ENCODE data around the gene PRSS22.

Gene PRSS22

DNA sequence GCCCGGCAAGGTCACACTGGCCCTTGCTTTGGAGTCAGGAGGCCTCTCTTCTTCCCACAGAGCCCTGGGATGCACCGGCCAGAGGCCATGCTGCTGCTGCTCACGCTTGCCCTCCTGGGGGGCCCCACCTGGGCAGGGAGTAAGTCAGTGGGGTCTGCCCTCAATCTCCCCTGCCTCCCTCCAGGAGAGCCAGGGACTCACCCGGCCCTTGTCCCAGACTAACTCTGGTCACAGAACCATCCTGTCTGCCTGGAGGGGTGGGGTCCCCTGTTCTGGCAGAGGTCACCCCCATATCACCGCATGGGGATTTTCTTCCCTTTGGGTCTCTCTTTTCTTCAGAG is 27.6 kb downstream of the PRSS22 start:
- Histone ChIP-seq H3K4me1 (ENCODE audit: low read length) (no peaks in the 10 kb centered on the region), H3K9me2 (replicated peaks; ENCODE audit: insufficient read depth, low read length) (no peaks in the 10 kb centered on the region), H3K4me2 (ENCODE audit: low read depth, low read length) (no peak overlapping the region), H4K20me1 (ENCODE audit: insufficient read depth, low read length) (no peaks in the 10 kb centered on the region), H3K79me2 (ENCODE audit: low read length) (no peaks in the 10 kb centered on the region), H2AFZ (ENCODE audit: low read length) (no peak overlapping the region), H3K9ac (ENCODE audit: low read length) (no peak overlapping the region), H3K27ac (ENCODE audit: low read length) (no peak overlapping the region), H3K27me3 (replicated peaks; ENCODE audit: insufficient read depth, low read length) (peaks cover 86% of the 10 kb centered on the region), H3F3A (ENCODE audit: insufficient read depth, low read length) (no peaks in the 10 kb centered on the region), H3K9me3 (replicated peaks; ENCODE audit: insufficient read depth, low read length) (no peaks in the 10 kb centered on the region), H3K4me3 (ENCODE audit: low read length) (no peak overlapping the region), H3K36me3 (replicated peaks; ENCODE audit: insufficient read depth, low read length) (no peaks in the 10 kb centered on the region)
- DNase-seq: no peak
- TF ChIP-seq EZH2 (optimal IDR thresholded peaks at IDR 0.05; ENCODE audit: low read depth, low read length) (no peak), EZH2phosphoT487 (IDR thresholded peaks at IDR 0.05; ENCODE audit: low read length) (no peak), CTCF (IDR thresholded peaks at IDR 0.05; ENCODE audit: low read length) (no peak)

- Histone ChIP-seq H3K9me2 (replicated peaks; ENCODE audit: insufficient read depth, low read length) (no peaks in the 10 kb centered on the region), H3K4me1 (ENCODE audit: low read length) (no peaks in the 10 kb centered on the region), H3K27me3 (replicated peaks; ENCODE audit: insufficient read depth, low read length) (peaks cover 91% of the 10 kb centered on the region), H3K36me3 (replicated peaks; ENCODE audit: insufficient read depth, low read length) (no peaks in the 10 kb centered on the region), H2AFZ (ENCODE audit: low read length) (no peak within 1 kb of the TSS), H3F3A (ENCODE audit: insufficient read depth, low read length) (no peaks in the 10 kb centered on the region), H3K79me2 (ENCODE audit: low read length) (no peaks in the 10 kb centered on the region), H3K9ac (ENCODE audit: low read length) (no peak within 1 kb of the TSS), H4K20me1 (ENCODE audit: insufficient read depth, low read length) (no peaks in the 10 kb centered on the region), H3K4me3 (ENCODE audit: low read length) (no peak within 1 kb of the TSS), H3K27ac (ENCODE audit: low read length) (no peak within 1 kb of the TSS), H3K9me3 (replicated peaks; ENCODE audit: insufficient read depth, low read length) (no peaks in the 10 kb centered on the region), H3K4me2 (ENCODE audit: low read depth, low read length) (no peak within 1 kb of the TSS)
- DNase-seq: no peak
- no peak for TF ChIP-seq EZH2 (optimal IDR thresholded peaks at IDR 0.05; ENCODE audit: low read depth, low read length)
- TF ChIP-seq CTCF (IDR thresholded peaks at IDR 0.05; ENCODE audit: low read length): no peak
- no peak for TF ChIP-seq EZH2phosphoT487 (IDR thresholded peaks at IDR 0.05; ENCODE audit: low read length)
These were observed 28.2 kb downstream of the PRSS22 start, which contains the start of gene ZG16B for GRCh38 chr16:2829501-2830354. TSS of gene ZG16B (plus strand) at chr16:2830303. CDS start at chr16:2830442, 139 bp downstream.

DNA sequence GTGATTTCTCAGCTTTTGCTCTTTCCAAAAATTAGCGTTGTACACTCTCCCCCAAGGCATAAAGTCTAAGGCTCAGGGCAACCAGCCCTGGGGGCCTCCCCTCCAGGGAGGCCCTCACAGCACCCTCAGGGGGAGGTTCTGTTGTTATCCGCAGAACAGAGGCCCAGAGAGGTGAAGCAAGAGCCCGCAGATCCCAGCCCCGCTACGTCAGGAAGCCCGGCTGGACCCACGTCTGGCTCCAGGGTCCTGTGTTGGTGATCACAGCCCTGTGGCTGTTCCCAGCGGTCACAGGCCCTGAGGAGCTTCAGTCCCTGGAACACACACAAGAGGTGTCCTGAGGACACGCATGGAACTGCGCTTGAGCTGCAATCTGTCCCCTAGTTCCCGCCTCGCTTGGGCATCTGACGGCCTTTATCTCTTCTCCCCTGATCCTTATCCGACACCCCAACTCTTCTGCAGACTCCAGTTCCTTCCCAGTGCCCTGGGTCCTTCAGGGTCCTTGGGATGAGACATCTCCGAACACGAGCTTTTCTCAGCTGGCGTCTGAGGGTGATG is 29.0 kb downstream of the PRSS22 start:
- H3K4me1 ChIP-seq (ENCODE audit: low read length): no peaks in the 10 kb centered on the region
- H2AFZ ChIP-seq (ENCODE audit: low read length): no peak overlapping the region
- H3K4me3 ChIP-seq (ENCODE audit: low read length): no peak overlapping the region
- no peak for DNase-seq
- no peaks in the 10 kb centered on the region for H3K9me3 ChIP-seq (replicated peaks; ENCODE audit: insufficient read depth, low read length)
- H3K9ac ChIP-seq (ENCODE audit: low read length): no peak overlapping the region
- H3K27me3 ChIP-seq (replicated peaks; ENCODE audit: insufficient read depth, low read length): peaks cover 94% of the 10 kb centered on the region
- no peaks in the 10 kb centered on the region for H4K20me1 ChIP-seq (ENCODE audit: insufficient read depth, low read length)
- no peaks in the 10 kb centered on the region for H3F3A ChIP-seq (ENCODE audit: insufficient read depth, low read length)
- no peaks in the 10 kb centered on the region for H3K36me3 ChIP-seq (replicated peaks; ENCODE audit: insufficient read depth, low read length)
- H3K4me2 ChIP-seq (ENCODE audit: low read depth, low read length): no peak overlapping the region
- no peak for TF ChIP-seq CTCF (IDR thresholded peaks at IDR 0.05; ENCODE audit: low read length)
- no peak for TF ChIP-seq EZH2 (optimal IDR thresholded peaks at IDR 0.05; ENCODE audit: low read depth, low read length)
- TF ChIP-seq EZH2phosphoT487 (IDR thresholded peaks at IDR 0.05; ENCODE audit: low read length): no peak
- no peaks in the 10 kb centered on the region for H3K79me2 ChIP-seq (ENCODE audit: low read length)
- H3K9me2 ChIP-seq (replicated peaks; ENCODE audit: insufficient read depth, low read length): no peaks in the 10 kb centered on the region
- H3K27ac ChIP-seq (ENCODE audit: low read length): no peak overlapping the region
